ENCODE data around the gene CALM1. TPM values are rescaled to one million over a fixed set of nuclear protein-coding genes. Genes with fewer than 3 reads are reported as not detected.

Gene CALM1
- total RNA-seq, 1 experiment from 2014 or later = 122 TPM

DNA sequence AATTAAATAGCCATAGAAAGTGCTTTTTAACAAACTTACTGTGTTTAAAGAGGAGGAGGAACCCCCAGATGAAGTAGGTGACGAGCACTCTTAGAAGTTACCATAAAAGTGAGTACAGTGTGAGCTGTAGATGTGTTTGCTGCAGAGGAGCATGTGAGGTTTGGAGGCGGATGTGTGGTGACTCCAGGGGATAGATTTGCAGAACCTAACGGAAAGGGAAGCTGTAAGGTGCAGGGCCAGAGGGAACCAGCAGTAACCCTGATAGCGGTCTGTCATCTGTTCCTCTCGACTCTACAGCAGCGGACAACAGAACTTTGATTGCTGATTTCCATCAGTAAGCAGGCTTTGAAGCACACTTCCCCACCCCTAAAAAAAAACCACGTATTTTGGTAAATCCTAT, 5.2 kb downstream of the CALM1 start:
- no peaks in the 10 kb centered on the region for H3K27me3 Mint-ChIP-seq (ENCODE audit: insufficient read depth, unreplicated experiment)
- TF ChIP-seq, protein P1, sequence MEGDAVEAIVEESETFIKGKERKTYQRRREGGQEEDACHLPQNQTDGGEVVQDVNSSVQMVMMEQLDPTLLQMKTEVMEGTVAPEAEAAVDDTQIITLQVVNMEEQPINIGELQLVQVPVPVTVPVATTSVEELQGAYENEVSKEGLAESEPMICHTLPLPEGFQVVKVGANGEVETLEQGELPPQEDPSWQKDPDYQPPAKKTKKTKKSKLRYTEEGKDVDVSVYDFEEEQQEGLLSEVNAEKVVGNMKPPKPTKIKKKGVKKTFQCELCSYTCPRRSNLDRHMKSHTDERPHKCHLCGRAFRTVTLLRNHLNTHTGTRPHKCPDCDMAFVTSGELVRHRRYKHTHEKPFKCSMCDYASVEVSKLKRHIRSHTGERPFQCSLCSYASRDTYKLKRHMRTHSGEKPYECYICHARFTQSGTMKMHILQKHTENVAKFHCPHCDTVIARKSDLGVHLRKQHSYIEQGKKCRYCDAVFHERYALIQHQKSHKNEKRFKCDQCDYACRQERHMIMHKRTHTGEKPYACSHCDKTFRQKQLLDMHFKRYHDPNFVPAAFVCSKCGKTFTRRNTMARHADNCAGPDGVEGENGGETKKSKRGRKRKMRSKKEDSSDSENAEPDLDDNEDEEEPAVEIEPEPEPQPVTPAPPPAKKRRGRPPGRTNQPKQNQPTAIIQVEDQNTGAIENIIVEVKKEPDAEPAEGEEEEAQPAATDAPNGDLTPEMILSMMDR (IDR thresholded peaks at IDR 0.05; ENCODE audit: unreplicated experiment) = no peak
- intact Hi-C loops (cut with micrococcal nuclease) = no loop called here
- BruUV-seq (replicated peaks) = no TSS peak
- H3K4me3 Mint-ChIP-seq (ENCODE audit: unreplicated experiment) = no peak overlapping the region
- ChIA-PET CTCF (interaction anchor here (1.0 to 10.0 kb wide), 4 partner anchors 17 to 356 kb away, joined by 3 to 158 read pairs (median 4); no protein-coding TSS in a partner anchor), POLR2A (no interaction called here)
- no peak for DNase-seq (ENCODE audit: unreplicated experiment)
- H3K4me1 Mint-ChIP-seq (ENCODE audit: insufficient read depth, unreplicated experiment) = peaks cover 10% of the 10 kb centered on the region
- peaks cover 68% of the 10 kb centered on the region for H3K36me3 Mint-ChIP-seq (ENCODE audit: insufficient read depth, unreplicated experiment)
- H3K9me3 Mint-ChIP-seq (ENCODE audit: unreplicated experiment) = no peaks in the 10 kb centered on the region
- H3K27ac Mint-ChIP-seq (ENCODE audit: low read depth, unreplicated experiment) = peak overlapping the region; percentile 18

DNA sequence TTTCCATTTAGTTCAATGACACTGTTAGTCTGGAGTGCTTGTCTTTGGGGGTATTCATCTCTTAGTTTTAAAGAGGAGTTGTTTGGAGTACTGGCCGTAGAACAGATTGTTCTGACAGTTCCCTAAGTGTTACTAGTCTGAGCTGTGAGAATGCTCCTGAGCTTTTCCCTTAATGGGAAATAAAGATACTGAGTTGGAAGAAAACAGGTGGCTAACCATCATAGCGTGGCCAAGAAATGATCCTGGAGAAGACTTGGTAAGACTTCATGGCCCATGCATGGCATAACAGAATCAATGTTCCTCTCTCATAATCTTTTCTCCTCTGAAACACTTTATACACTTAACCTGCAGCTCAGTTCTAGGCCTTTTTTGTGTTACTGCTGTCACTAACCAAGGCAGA, 6.2 kb downstream of the CALM1 start:
- no TSS peak for BruUV-seq (replicated peaks)
- DNase-seq (ENCODE audit: unreplicated experiment) = no peak
- Mint-ChIP-seq H3K27me3 (ENCODE audit: insufficient read depth, unreplicated experiment) (no peaks in the 10 kb centered on the region), H3K36me3 (ENCODE audit: insufficient read depth, unreplicated experiment) (peaks cover 65% of the 10 kb centered on the region), H3K9me3 (ENCODE audit: unreplicated experiment) (no peaks in the 10 kb centered on the region), H3K4me3 (ENCODE audit: unreplicated experiment) (no peak overlapping the region), H3K27ac (ENCODE audit: low read depth, unreplicated experiment) (no peak overlapping the region), H3K4me1 (ENCODE audit: insufficient read depth, unreplicated experiment) (peaks cover 10% of the 10 kb centered on the region)
- TF ChIP-seq, protein P1 (IDR thresholded peaks at IDR 0.05; ENCODE audit: unreplicated experiment) = no peak
- intact Hi-C loops (cut with micrococcal nuclease) = no loop called here
- ChIA-PET POLR2A (interaction anchor here (1.1 kb wide), 1 partner anchor 300 kb away, joined by 3 read pairs; no protein-coding TSS in a partner anchor), CTCF (interaction anchor here (1.0 to 10.0 kb wide), 3 partner anchors 8 to 297 kb away, joined by 3 to 158 read pairs (median 5); no protein-coding TSS in a partner anchor)

DNA sequence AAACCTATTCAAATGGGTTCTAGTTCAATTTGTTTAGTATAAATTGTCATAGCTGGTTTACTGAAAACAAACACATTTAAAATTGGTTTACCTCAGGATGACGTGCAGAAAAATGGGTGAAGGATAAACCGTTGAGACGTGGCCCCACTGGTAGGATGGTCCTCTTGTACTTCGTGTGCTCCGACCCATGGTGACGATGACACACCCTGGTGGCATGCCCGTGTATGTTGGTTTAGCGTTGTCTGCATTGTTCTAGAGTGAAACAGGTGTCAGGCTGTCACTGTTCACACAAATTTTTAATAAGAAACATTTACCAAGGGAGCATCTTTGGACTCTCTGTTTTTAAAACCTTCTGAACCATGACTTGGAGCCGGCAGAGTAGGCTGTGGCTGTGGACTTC, 8.3 kb downstream of the CALM1 start:
- TF ChIP-seq, protein P1 (IDR thresholded peaks at IDR 0.05; ENCODE audit: unreplicated experiment) = no peak
- Mint-ChIP-seq H3K27ac (ENCODE audit: low read depth, unreplicated experiment) (no peak overlapping the region), H3K4me3 (ENCODE audit: unreplicated experiment) (no peak overlapping the region), H3K27me3 (ENCODE audit: insufficient read depth, unreplicated experiment) (no peaks in the 10 kb centered on the region), H3K4me1 (ENCODE audit: insufficient read depth, unreplicated experiment) (peaks cover 16% of the 10 kb centered on the region), H3K36me3 (ENCODE audit: insufficient read depth, unreplicated experiment) (peaks cover 60% of the 10 kb centered on the region), H3K9me3 (ENCODE audit: unreplicated experiment) (no peaks in the 10 kb centered on the region)
- intact Hi-C loops (cut with micrococcal nuclease) = no loop called here
- ChIA-PET CTCF (interaction anchor here (10.0 kb wide), 1 partner anchor 295 kb away, joined by 158 read pairs; no protein-coding TSS in a partner anchor), POLR2A (interaction anchor here (0.6 to 1.4 kb wide), 2 partner anchors 9 to 280 kb away, joined by 3 read pairs; no protein-coding TSS in a partner anchor)
- DNase-seq (ENCODE audit: unreplicated experiment) = no peak
- TSS peak; percentile 26 for BruUV-seq (replicated peaks)

DNA sequence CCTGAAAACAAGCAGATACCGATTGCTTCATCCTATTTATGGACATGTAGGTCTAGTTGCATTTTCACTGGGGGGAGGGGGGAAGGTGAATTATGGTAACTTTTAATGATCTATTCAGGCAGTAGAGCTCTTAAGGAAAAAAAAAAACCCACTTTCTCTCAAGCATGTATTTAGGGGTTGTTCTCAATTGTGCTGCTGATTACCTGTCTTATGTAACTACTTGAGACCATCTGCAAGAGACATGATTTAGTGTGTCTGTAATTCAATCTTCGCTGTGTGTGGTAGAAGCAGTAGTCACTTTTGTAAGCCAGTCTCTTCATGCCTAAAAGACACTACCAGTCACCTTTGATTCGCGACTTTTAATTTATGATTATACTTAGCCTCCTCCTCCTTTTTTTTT, 8.9 kb downstream of the CALM1 start:
- CTCF ChIA-PET = interaction anchor here (10.0 kb wide), 1 partner anchor 294 kb away, joined by 158 read pairs; no protein-coding TSS in a partner anchor
- Mint-ChIP-seq H3K27ac (ENCODE audit: low read depth, unreplicated experiment) (no peak overlapping the region), H3K4me3 (ENCODE audit: unreplicated experiment) (no peak overlapping the region), H3K9me3 (ENCODE audit: unreplicated experiment) (no peaks in the 10 kb centered on the region), H3K27me3 (ENCODE audit: insufficient read depth, unreplicated experiment) (no peaks in the 10 kb centered on the region), H3K4me1 (ENCODE audit: insufficient read depth, unreplicated experiment) (peaks cover 16% of the 10 kb centered on the region), H3K36me3 (ENCODE audit: insufficient read depth, unreplicated experiment) (peaks cover 54% of the 10 kb centered on the region)
- TF ChIP-seq, protein P1 (IDR thresholded peaks at IDR 0.05; ENCODE audit: unreplicated experiment) = no peak
- DNase-seq (ENCODE audit: unreplicated experiment) = no peak
- intact Hi-C loops (cut with micrococcal nuclease) = no loop called here
- POLR2A ChIA-PET = interaction anchor here (0.8 kb wide), 1 partner anchor 11 kb away, joined by 3 read pairs; no protein-coding TSS in a partner anchor
- BruUV-seq (replicated peaks) = no TSS peak

Measured in MCF 10A (cell line).